Tibial nerve (tissue), 4 donors: ENCODE data around the gene CCDC69.

ENCODE experiments used
- EP300 ChIP-seq, 2 donors: sonication (generic); formaldehyde crosslinking; IDR thresholded peaks; one replicate each; pipeline ENCODE4 v1.6.1; 2017; ENCODE audit warnings: antibody characterized with exemption in 2 of 2, mild to moderate bottlenecking in 1 of 2
- TF ChIP-seq, protein P1 (sequence below), 5 experiments: fragments of 200-600 bp in 3 of 5; fragments of 450-650 bp in 2 of 5; sonication (generic) in 3 of 5; IDR thresholded peaks; one replicate each; pipeline ENCODE4 v1.5.1; 2016 to 2019; ENCODE audit warnings: antibody characterized with exemption in 5 of 5, mild to moderate bottlenecking in 3 of 5, moderate library complexity in 2 of 5

DNA sequence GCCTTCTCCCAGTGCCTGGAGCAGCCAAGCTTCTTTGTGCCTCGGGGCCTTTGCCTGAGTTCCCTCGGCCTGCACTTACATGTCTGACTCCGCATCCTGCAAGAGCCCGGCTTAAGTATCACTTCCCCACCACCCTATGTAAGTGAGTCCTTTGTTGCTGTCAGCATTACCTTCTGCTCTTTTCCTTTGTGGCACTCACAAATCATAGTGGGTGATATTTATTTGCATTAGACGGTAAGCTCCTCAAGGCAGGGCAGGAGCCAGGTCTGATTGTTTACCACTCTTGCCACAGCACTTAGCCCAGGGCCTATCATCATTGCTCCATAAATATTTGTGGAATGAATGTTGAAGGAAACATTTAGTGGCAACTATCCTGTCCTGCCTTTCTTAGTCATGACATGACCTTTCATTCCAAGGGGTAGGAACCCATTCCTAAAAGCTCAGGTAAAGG lies 33.9 kb upstream of the CCDC69 start:
- TF ChIP-seq, protein P1, sequence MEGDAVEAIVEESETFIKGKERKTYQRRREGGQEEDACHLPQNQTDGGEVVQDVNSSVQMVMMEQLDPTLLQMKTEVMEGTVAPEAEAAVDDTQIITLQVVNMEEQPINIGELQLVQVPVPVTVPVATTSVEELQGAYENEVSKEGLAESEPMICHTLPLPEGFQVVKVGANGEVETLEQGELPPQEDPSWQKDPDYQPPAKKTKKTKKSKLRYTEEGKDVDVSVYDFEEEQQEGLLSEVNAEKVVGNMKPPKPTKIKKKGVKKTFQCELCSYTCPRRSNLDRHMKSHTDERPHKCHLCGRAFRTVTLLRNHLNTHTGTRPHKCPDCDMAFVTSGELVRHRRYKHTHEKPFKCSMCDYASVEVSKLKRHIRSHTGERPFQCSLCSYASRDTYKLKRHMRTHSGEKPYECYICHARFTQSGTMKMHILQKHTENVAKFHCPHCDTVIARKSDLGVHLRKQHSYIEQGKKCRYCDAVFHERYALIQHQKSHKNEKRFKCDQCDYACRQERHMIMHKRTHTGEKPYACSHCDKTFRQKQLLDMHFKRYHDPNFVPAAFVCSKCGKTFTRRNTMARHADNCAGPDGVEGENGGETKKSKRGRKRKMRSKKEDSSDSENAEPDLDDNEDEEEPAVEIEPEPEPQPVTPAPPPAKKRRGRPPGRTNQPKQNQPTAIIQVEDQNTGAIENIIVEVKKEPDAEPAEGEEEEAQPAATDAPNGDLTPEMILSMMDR (IDR thresholded peaks at IDR 0.05): no peak
- TF ChIP-seq EP300 (IDR thresholded peaks at IDR 0.05): no peak
